ENCODE results near the gene CDK14. TPM values are rescaled to one million over a fixed set of nuclear protein-coding genes. Genes with fewer than 3 reads are reported as not detected.

The CDK14 gene
- total and polyA plus RNA-seq, 10 of the 15 experiments (the other 5 are each of a cell fraction or from before 2014, with no cell fraction given): 6.5 to 61.3 (median 24.2) TPM

DNA sequence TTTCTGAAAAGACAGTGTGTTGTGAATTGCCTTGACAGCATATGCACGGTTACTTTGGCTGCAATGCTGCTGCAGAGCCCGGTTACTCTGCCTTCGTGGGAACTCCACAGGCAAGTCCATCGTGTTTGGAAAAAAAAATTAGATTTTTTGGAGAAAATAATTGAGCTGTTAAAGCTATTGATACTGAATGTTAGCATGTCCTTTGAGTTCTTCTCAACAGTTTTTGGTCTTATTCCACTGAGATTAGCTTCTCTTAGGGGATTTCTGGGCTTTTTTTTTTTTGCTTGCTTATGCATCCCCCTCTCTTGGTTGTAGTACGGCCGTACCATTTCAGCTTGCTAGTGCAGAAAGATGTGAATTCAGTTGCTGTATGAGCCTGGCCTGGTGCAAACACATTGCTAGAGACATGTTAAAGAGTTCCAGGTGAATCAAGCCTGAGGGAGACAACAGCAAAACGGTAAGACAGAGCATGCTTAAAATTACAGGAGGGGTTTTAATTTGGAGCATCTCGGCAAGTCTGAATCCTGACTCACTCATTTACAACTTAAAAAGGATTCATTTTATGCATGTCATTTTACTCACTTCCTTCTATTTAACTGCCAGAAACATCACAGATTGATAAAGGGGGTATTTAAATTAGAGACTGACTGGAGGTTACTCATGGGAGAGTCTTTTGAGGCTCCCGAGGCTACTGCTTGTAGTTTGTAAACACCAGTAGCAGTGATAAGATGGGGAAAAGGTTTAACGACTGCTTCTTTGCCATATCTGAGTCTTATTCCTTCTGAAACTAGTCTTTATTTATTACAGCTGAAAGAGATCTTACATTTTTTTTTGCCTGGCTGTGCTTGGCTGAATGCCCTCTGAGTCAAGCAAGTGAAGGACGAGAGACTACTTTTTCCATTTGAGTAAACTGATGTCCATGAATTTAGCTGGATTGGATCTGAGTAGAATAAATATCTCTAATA, 113.7 kb downstream of the CDK14 start (continued):
- no peak for TF ChIP-seq RAD21 (IDR thresholded peaks at IDR 0.05; ENCODE audit: insufficient read depth, low read depth, low read length)
- no peak for TF ChIP-seq NFYB (IDR thresholded peaks at IDR 0.05; ENCODE audit: insufficient read depth, low read depth, low read length)
- no peak for TF ChIP-seq TCF12 (IDR thresholded peaks at IDR 0.05; ENCODE audit: low read depth, low read length)
- TF ChIP-seq NRF1 (conservative IDR thresholded peaks at IDR 0.05; ENCODE audit: low read depth, low read length): no peak
- no peak for TF ChIP-seq ZNF622 (IDR thresholded peaks at IDR 0.05)
- TF ChIP-seq, protein P1, sequence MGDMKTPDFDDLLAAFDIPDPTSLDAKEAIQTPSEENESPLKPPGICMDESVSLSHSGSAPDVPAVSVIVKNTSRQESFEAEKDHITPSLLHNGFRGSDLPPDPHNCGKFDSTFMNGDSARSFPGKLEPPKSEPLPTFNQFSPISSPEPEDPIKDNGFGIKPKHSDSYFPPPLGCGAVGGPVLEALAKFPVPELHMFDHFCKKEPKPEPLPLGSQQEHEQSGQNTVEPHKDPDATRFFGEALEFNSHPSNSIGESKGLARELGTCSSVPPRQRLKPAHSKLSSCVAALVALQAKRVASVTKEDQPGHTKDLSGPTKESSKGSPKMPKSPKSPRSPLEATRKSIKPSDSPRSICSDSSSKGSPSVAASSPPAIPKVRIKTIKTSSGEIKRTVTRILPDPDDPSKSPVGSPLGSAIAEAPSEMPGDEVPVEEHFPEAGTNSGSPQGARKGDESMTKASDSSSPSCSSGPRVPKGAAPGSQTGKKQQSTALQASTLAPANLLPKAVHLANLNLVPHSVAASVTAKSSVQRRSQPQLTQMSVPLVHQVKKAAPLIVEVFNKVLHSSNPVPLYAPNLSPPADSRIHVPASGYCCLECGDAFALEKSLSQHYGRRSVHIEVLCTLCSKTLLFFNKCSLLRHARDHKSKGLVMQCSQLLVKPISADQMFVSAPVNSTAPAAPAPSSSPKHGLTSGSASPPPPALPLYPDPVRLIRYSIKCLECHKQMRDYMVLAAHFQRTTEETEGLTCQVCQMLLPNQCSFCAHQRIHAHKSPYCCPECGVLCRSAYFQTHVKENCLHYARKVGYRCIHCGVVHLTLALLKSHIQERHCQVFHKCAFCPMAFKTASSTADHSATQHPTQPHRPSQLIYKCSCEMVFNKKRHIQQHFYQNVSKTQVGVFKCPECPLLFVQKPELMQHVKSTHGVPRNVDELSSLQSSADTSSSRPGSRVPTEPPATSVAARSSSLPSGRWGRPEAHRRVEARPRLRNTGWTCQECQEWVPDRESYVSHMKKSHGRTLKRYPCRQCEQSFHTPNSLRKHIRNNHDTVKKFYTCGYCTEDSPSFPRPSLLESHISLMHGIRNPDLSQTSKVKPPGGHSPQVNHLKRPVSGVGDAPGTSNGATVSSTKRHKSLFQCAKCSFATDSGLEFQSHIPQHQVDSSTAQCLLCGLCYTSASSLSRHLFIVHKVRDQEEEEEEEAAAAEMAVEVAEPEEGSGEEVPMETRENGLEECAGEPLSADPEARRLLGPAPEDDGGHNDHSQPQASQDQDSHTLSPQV (IDR thresholded peaks at IDR 0.05): no peak
- TF ChIP-seq CBFB (IDR thresholded peaks at IDR 0.05; ENCODE audit: low read depth): no peak
- TF ChIP-seq, protein P2, sequence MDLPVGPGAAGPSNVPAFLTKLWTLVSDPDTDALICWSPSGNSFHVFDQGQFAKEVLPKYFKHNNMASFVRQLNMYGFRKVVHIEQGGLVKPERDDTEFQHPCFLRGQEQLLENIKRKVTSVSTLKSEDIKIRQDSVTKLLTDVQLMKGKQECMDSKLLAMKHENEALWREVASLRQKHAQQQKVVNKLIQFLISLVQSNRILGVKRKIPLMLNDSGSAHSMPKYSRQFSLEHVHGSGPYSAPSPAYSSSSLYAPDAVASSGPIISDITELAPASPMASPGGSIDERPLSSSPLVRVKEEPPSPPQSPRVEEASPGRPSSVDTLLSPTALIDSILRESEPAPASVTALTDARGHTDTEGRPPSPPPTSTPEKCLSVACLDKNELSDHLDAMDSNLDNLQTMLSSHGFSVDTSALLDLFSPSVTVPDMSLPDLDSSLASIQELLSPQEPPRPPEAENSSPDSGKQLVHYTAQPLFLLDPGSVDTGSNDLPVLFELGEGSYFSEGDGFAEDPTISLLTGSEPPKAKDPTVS (IDR thresholded peaks at IDR 0.05; ENCODE audit: low read depth, low read length): no peak
- no peak for TF ChIP-seq EED (IDR thresholded peaks at IDR 0.05; ENCODE audit: low read depth)
- no peak; the same call in 1 of the 2 replicates for TF ChIP-seq FOXK2 (IDR thresholded peaks at IDR 0.05)
- TF ChIP-seq, protein P3, sequence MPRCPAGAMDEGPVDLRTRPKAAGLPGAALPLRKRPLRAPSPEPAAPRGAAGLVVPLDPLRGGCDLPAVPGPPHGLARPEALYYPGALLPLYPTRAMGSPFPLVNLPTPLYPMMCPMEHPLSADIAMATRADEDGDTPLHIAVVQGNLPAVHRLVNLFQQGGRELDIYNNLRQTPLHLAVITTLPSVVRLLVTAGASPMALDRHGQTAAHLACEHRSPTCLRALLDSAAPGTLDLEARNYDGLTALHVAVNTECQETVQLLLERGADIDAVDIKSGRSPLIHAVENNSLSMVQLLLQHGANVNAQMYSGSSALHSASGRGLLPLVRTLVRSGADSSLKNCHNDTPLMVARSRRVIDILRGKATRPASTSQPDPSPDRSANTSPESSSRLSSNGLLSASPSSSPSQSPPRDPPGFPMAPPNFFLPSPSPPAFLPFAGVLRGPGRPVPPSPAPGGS (IDR thresholded peaks at IDR 0.05; ENCODE audit: borderline replicate concordance, insufficient read depth, low read depth, low read length, poor library complexity, severe bottlenecking): no peak
- no peak for TF ChIP-seq SP1 (IDR thresholded peaks at IDR 0.05; ENCODE audit: low read depth, low read length)
- no peak for TF ChIP-seq RUNX3 (IDR thresholded peaks at IDR 0.05; ENCODE audit: low read length)
- no peak for TF ChIP-seq BACH1 (IDR thresholded peaks at IDR 0.05; ENCODE audit: borderline replicate concordance)
- TF ChIP-seq, protein P4, sequence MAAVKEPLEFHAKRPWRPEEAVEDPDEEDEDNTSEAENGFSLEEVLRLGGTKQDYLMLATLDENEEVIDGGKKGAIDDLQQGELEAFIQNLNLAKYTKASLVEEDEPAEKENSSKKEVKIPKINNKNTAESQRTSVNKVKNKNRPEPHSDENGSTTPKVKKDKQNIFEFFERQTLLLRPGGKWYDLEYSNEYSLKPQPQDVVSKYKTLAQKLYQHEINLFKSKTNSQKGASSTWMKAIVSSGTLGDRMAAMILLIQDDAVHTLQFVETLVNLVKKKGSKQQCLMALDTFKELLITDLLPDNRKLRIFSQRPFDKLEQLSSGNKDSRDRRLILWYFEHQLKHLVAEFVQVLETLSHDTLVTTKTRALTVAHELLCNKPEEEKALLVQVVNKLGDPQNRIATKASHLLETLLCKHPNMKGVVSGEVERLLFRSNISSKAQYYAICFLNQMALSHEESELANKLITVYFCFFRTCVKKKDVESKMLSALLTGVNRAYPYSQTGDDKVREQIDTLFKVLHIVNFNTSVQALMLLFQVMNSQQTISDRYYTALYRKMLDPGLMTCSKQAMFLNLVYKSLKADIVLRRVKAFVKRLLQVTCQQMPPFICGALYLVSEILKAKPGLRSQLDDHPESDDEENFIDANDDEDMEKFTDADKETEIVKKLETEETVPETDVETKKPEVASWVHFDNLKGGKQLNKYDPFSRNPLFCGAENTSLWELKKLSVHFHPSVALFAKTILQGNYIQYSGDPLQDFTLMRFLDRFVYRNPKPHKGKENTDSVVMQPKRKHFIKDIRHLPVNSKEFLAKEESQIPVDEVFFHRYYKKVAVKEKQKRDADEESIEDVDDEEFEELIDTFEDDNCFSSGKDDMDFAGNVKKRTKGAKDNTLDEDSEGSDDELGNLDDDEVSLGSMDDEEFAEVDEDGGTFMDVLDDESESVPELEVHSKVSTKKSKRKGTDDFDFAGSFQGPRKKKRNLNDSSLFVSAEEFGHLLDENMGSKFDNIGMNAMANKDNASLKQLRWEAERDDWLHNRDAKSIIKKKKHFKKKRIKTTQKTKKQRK (IDR thresholded peaks at IDR 0.05; ENCODE audit: low read depth, low read length): no peak
- TF ChIP-seq ESRRA (IDR thresholded peaks at IDR 0.05; ENCODE audit: low read length): no peak
- peak; percentile 65; the same call in 1 of the 2 replicates for TF ChIP-seq SREBF1 (IDR thresholded peaks at IDR 0.05; ENCODE audit: low read length)
- TF ChIP-seq SMC3 (IDR thresholded peaks at IDR 0.05; ENCODE audit: borderline replicate concordance, low read length): no peak
- no peak for TF ChIP-seq POLR2AphosphoS2 (IDR thresholded peaks at IDR 0.05; ENCODE audit: low read depth, low read length)

Measured in GM12878 (cell line).